SK-MEL-5 (cell line): Measurements from ENCODE around the gene SLC15A4. TPM values are rescaled to one million over a fixed set of nuclear protein-coding genes. Genes with fewer than 3 reads are reported as not detected.
"Not testable (repeated sequence)": the region's sequence is repeated elsewhere in the genome, so short reads cannot be mapped to it uniquely, and the experiment has no call there.

Experiments used
- DNase-seq: peaks from one replicate; pipeline ENCODE4 v3.0.0-alpha.2; 2016; ENCODE audit warnings: low read depth, low spot score
- in situ Hi-C: cut with HindIII; loops from 2 replicates; pipeline ENCODE4 v1.10.0; 2016; ENCODE audit warnings: low sequenced_read_pairs, high pct_unique_total_duplicates, low pct_unique_long_range_greater_than_20kb
- total RNA-seq: library from RNA; depleted of rRNA; stranded (reverse); fragments of >200 nt; shearing (Covaris generic); gene quantifications from 2 replicates; pipeline ENCODE4 v1.2.3, GENCODE V29; 2014

Gene SLC15A4
- total RNA-seq, 1 experiment from 2014 or later: 47.7 TPM

GRCh38 chr12:128819293-128820144 lies 4.2 kb downstream of the SLC15A4 start:
- in situ Hi-C loops: no loop called here
- no peak for DNase-seq

GRCh38 chr12:128818065-128819022 lies 5.4 kb downstream of the SLC15A4 start:
- DNase-seq: peak; percentile 72
- in situ Hi-C loops: no loop called here

DNA sequence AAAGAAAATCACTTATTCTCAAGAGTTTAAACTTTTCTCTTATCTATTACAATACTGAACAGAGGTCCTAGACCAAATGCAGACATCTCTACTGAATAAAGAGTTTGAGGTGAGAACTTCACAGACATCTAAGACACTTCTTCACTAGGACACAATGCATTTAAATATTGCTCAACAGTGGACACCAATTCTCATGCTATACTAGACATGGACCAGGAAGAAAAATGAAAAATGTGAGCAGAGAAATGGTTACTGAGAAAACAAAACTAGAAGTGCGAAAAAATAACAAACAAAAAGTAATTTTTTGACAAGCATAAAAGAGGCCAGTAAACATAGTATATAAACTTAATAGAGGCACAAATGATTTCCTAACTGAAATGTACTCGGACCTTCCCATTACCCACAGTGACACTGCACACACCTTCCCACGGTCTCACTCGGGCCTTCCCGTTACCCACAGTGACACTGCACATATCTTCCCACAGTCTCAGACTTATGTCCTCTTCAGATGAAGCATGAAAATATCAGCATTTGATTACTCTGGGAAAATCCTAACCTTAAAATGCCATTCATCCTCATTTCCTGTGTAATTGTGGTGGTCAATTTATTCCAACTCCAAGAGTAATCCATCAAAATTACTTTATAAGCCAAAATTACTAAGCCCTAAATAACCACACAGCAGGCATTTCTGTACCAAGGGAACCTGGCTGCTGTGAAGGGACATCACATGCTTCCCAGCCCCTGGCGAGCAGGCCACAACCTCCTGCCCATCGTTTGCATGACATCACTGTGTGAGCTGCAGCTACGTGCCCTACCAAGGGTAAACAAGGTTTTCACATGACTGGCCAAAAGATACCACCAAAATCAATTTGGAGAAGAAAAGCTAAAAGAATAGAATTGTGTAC lies 6.4 kb downstream of the SLC15A4 start:
- DNase-seq: peak; percentile 76

GRCh38 chr12:128816643-128816920 lies 7.2 kb downstream of the SLC15A4 start:
- in situ Hi-C loops: no loop called here
- DNase-seq: no peak

More for the DNA sequence above, 6.4 kb downstream of the SLC15A4 start:
- in situ Hi-C loops: no loop called here

DNA sequence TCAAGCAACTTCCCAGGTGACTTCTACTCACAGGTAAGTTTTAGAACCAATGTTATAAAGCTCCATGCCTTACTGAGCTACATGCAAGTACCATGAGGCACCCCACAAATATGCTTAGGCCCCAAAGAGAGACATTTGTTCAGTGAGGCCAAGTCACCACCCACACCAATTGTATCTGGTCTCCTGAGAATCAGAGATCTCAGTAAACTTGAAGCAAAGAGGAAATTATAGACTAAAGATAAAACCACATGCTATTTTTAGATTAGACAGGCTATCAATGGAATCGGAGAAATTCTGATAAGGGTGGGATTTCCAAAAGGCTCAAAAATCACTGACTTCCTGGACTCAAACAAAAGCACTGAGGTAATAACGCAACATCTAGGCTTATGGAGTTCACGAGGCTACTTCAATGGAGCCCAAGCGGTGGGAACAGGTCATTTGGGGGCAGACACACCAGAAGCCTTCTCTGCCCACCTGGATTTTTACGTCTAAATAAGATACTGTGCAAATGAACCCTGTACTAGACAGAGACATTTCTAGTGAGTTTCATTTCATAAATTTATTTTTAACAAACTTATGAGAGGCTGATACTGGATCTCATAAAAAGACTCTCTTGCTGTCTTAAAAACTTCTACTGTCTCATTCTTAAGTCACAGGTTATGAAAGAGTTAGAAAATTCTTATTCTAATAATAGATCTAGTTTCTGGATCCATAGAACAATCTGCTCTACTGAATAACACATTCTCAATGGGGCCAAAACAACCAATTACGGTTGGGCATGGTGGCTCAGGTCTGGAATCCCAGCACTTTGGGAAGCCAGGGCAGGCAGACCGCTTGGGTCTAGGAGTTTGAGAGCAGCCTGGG lies 7.7 kb downstream of the SLC15A4 start:
- in situ Hi-C loops: no loop called here
- no peak for DNase-seq

DNA sequence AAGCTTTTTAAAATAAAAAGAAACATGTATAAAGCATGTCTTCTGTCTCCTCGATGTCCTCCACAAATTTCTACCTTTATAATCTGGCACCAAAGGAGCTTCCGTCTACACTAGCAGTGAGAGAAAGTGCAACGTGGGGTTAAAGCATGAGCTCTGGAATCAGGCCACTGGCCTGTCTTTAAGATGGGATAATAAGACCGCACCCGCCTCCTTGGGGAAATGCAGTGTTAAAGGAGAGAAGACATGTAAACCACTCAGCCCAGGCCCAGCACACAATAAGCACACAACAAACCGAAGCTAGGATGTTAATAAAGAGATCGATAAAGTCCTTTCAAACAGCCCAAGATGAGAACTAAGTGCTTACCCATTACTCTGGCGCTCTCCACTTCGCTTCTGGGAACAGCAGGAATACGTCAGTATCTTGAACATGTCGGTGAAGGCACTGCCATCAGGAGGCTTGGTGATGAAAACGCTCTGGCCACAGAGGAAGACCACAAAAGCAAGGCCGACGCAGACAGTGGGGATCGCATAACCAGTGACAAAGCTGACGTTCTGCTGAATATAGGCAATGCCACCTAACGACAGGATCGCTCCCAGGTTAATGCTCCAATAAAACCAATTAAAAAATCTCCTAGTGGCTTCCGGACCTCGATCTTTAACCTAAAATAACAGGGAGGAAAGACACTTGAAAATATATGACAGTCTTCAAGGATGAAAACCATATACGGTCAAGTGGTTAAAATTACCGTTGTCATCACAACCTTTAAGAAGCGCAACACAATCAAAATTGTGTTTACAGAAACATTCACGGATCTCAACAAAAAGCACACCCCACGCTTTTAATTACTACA lies 9.1 kb downstream of the SLC15A4 start:
- DNase-seq: no peak
- in situ Hi-C loops: no loop called here

GRCh38 chr12:128813883-128814282 lies 9.9 kb downstream of the SLC15A4 start:
- DNase-seq: no peak
- in situ Hi-C loops: no loop called here

DNA sequence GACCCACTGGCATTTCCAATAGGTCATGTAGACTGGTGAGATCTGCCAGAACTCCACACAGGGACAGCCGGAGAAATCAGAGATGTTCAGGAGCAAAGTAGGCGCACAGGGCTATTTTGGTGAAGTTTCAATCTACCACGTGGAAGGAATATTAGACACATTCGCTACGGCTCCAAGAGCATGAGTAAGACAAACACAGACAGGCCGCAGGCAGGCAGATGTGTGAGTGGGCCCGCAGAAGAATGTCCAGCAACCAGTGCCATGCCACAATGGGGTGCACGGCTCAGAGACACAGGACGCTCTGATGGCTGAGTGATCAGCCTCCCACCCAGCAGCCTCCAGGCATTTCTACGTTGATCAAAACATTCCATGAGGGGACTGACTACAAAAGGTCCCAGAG lies 10.4 kb downstream of the SLC15A4 start:
- in situ Hi-C loops: no loop called here
- DNase-seq: no peak

GRCh38 chr12:128811806-128812205 lies 12.0 kb downstream of the SLC15A4 start:
- in situ Hi-C loops: no loop called here

GRCh38 chr12:128810182-128811127 lies 13.3 kb downstream of the SLC15A4 start:
- in situ Hi-C loops: no loop called here
- no peak for DNase-seq

More at GRCh38 chr12:128811806-128812205, 12.0 kb downstream of the SLC15A4 start:
- no peak for DNase-seq

DNA sequence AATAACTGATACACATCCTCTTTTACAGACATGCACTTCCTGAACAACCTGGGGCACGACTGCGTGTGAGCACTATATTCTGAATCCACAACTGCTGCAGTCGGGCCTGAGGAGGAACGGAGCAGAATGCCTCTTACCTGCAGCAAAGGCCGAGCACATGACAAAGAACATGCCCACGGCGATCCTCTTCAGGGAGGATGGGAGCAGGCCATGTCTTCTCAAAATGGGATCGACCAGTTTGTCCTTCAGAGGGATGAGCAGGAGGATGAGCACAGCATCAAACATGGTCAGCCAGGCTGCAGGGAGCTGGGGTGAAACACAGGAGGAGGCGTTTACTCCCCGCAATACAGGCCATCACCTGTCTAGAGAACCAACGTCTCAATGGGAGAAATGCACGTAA lies 15.1 kb downstream of the SLC15A4 start:
- no peak for DNase-seq
- in situ Hi-C loops: no loop called here

- in situ Hi-C loops: no loop called here
These were observed 16.5 kb downstream of the SLC15A4 start for GRCh38 chr12:128807161-128807724.

GRCh38 chr12:128806573-128806972 lies 17.2 kb downstream of the SLC15A4 start:
- no peak for DNase-seq
- in situ Hi-C loops: no loop called here

More at GRCh38 chr12:128807161-128807724, 16.5 kb downstream of the SLC15A4 start:
- no peak for DNase-seq

- in situ Hi-C loops, DNase-seq: not testable (repeated sequence)
These were observed 18.4 kb downstream of the SLC15A4 start for GRCh38 chr12:128805406-128805805.

DNA sequence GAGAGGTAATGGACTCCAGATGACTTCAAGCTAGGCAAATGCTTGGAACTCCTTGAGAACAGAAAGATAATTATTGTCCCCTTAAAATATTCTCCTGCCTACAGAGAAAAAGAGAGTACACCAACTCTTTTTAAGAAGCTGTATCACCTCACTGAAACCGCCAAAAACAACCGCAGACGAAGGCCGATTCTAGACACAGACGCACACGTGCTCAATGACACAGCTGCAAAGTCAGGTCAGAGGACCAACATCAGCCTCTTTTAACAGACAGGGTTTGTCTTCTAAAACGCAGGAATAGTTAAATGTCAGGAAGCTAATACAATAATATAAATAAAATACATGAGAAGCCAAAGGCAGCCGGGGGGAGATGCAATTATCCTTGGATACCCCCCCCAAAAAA lies 19.0 kb downstream of the SLC15A4 start:
- no peak for DNase-seq
- in situ Hi-C loops: no loop called here
